H1 (cell line): ENCODE measurements around the gene RASSF5. TPM values are rescaled to one million over a fixed set of nuclear protein-coding genes. Genes with fewer than 3 reads are reported as not detected.

Source experiments
- CTCF ChIA-PET: fragments of 300-600 bp; sonication (Branson Sonifier 250); formaldehyde crosslinking; loops from one replicate; lab custom pipeline; 2021; ENCODE audit not compliant: partially characterized antibody; lab: Charles Lee
- POLR2A ChIA-PET: fragments of 300-600 bp; sonication (Branson Sonifier 250); formaldehyde crosslinking; loops from one replicate; lab custom pipeline; 2021; ENCODE audit warnings: inconsistent platforms; ENCODE audit not compliant: partially characterized antibody; lab: Charles Lee
- DNase-seq, 2 experiments: peaks; one replicate each; pipeline versions ENCODE4 v3.0.0 to v3.0.0-alpha.2; 2010 to 2022; ENCODE audit warnings: low spot score in 2 of 2, low read depth in 1 of 2, mixed read lengths in 1 of 2
- FAIRE-seq: peaks from 2 replicates; lab custom pipeline; 2011; peaks lifted over from hg19 to GRCh38; lab: Jason Lieb, UNC
- H2AFZ ChIP-seq: 2 replicates; pipeline ENCODE4 v1.8.1; 2012; ENCODE audit warnings: low read length, inconsistent platforms
- H2AK5ac ChIP-seq: 2 replicates; pipeline ENCODE4 v1.6.1; 2013; ENCODE audit warnings: low read depth, low read length
- H2BK120ac ChIP-seq: replicated peaks from 2 replicates; pipeline ENCODE3; 2013; ENCODE audit warnings: low read depth, low read length, inconsistent platforms
- H2BK12ac ChIP-seq: 2 replicates; pipeline ENCODE4 v1.6.1; 2013; ENCODE audit warnings: low read depth, low read length
- H2BK15ac ChIP-seq: 2 replicates; pipeline ENCODE4 v1.6.1; 2013; ENCODE audit warnings: low read length
- H2BK20ac ChIP-seq: 2 replicates; pipeline ENCODE4 v1.6.1; 2013; ENCODE audit warnings: low read length
- H2BK5ac ChIP-seq: 2 replicates; pipeline ENCODE4 v1.6.1; 2013; ENCODE audit warnings: low read depth, low read length
- H3K14ac ChIP-seq: 2 replicates; pipeline ENCODE4 v1.6.1; 2013; ENCODE audit warnings: inconsistent platforms; ENCODE audit not compliant: insufficient read length
- H3K18ac ChIP-seq: 2 replicates; pipeline ENCODE4 v1.6.1; 2013; ENCODE audit warnings: low read length; ENCODE audit errors: extremely low read depth
- H3K23ac ChIP-seq: 2 replicates; pipeline ENCODE4 v1.6.1; 2013; ENCODE audit warnings: inconsistent platforms; ENCODE audit not compliant: insufficient read length
- H3K23me2 ChIP-seq: 2 replicates; pipeline ENCODE4 v1.6.1; 2013; ENCODE audit warnings: low read depth, low read length
- H3K27ac ChIP-seq: 2 replicates; pipeline ENCODE4 v1.6.1; 2011; ENCODE audit warnings: low read depth, low read length, inconsistent platforms
- H3K27me3 ChIP-seq, 4 experiments: replicated peaks in 1 of 4; 1 replicate in 1 of 4; 2 replicates in 3 of 4; pipeline versions ENCODE4 v1.6.1 to v1.8.1; 2011 to 2013; ENCODE audit warnings: low read length in 3 of 4, mild to moderate bottlenecking in 3 of 4, inconsistent platforms in 2 of 4, mixed read lengths in 2 of 4, moderate library complexity in 1 of 4; ENCODE audit not compliant: control insufficient read depth in 3 of 4, insufficient read depth in 3 of 4; ENCODE audit errors: extremely low read depth in 1 of 4
- H3K36me3 ChIP-seq, 4 experiments: 2 replicates each; pipeline versions ENCODE4 v1.6.1 to v1.8.1; 2011 to 2013; ENCODE audit warnings: mild to moderate bottlenecking in 4 of 4, low read length in 3 of 4, moderate library complexity in 2 of 4, control low read depth in 1 of 4, inconsistent platforms in 1 of 4; ENCODE audit not compliant: insufficient read depth in 4 of 4, control insufficient read depth in 2 of 4
- H3K4ac ChIP-seq: replicated peaks from 2 replicates; pipeline ENCODE3; 2013; ENCODE audit warnings: low read length, low read depth, mixed read lengths, inconsistent platforms; ENCODE audit not compliant: insufficient read length
- H3K4me1 ChIP-seq, 4 experiments: replicated peaks in 1 of 4; 1 replicate in 1 of 4; 2 replicates in 3 of 4; pipeline versions ENCODE4 v1.6.1 to v1.8.1; 2011 to 2013; ENCODE audit warnings: low read length in 3 of 4, inconsistent platforms in 2 of 4, mixed read lengths in 1 of 4; ENCODE audit not compliant: insufficient read depth in 4 of 4, control insufficient read depth in 3 of 4
- H3K4me2 ChIP-seq, 2 experiments: 2 replicates each; pipeline versions ENCODE4 v1.6.1 to v1.8.1; 2011 to 2013; ENCODE audit warnings: low read depth in 2 of 2, low read length in 2 of 2, control low read depth in 1 of 2, inconsistent platforms in 1 of 2, mild to moderate bottlenecking in 1 of 2; ENCODE audit not compliant: insufficient read depth in 1 of 2
- H3K4me3 ChIP-seq, 4 experiments: fragments of 200-600, 300-600 bp in 1 of 4; sonication (generic), shearing (Covaris generic), sonication (Bioruptor Twin) in 1 of 4; 2 replicates each; pipeline versions ENCODE4 v1.5.1 to v1.8.1; 2011 to 2016; ENCODE audit warnings: low read length in 4 of 4, low read depth in 3 of 4, control low read depth in 2 of 4, inconsistent platforms in 2 of 4, mild to moderate bottlenecking in 2 of 4, mixed read lengths in 1 of 4, moderate library complexity in 1 of 4; ENCODE audit not compliant: insufficient read depth in 2 of 4; ENCODE audit errors: extremely low read depth in 1 of 4
- H3K56ac ChIP-seq: replicated peaks from 2 replicates; pipeline ENCODE3; 2013; ENCODE audit warnings: low read depth, mild to moderate bottlenecking, mixed read lengths, low read length, inconsistent platforms; ENCODE audit not compliant: insufficient read length
- H3K79me1 ChIP-seq: 2 replicates; pipeline ENCODE4 v1.6.1; 2013; ENCODE audit warnings: low read depth, low read length, control low read depth
- H3K79me2 ChIP-seq, 2 experiments: 2 replicates each; pipeline versions ENCODE4 v1.6.1 to v1.8.1; 2012 to 2013; ENCODE audit warnings: low read length in 2 of 2, mild to moderate bottlenecking in 2 of 2, inconsistent platforms in 1 of 2; ENCODE audit not compliant: insufficient read depth in 2 of 2, control insufficient read depth in 1 of 2
- H3K9ac ChIP-seq, 4 experiments: replicated peaks in 1 of 4; 1 replicate in 1 of 4; 2 replicates in 3 of 4; pipeline versions ENCODE4 v1.6.1 to v1.8.1; 2011 to 2013; ENCODE audit warnings: low read depth in 3 of 4, low read length in 3 of 4, control low read depth in 2 of 4, mild to moderate bottlenecking in 2 of 4, moderate library complexity in 2 of 4, inconsistent platforms in 1 of 4; ENCODE audit errors: extremely low read depth in 1 of 4
- H3K9me3 ChIP-seq, 2 experiments: 2 replicates each; pipeline versions ENCODE4 v1.6.1 to v1.8.1; 2012 to 2013; ENCODE audit warnings: mild to moderate bottlenecking in 2 of 2, moderate library complexity in 2 of 2, control low read depth in 1 of 2, inconsistent platforms in 1 of 2, low read depth in 1 of 2, low read length in 1 of 2, mixed read lengths in 1 of 2; ENCODE audit not compliant: insufficient read depth in 2 of 2
- H4K20me1 ChIP-seq, 2 experiments: replicated peaks in 1 of 2; 2 replicates each; pipeline versions ENCODE3 to v1.8.1; 2011 to 2013; ENCODE audit warnings: inconsistent platforms in 2 of 2, low read length in 2 of 2, mild to moderate bottlenecking in 1 of 2; ENCODE audit not compliant: insufficient read depth in 2 of 2, control insufficient read depth in 1 of 2
- H4K5ac ChIP-seq: 2 replicates; pipeline ENCODE4 v1.6.1; 2013; ENCODE audit warnings: low read length, low read depth, mixed read lengths, inconsistent platforms; ENCODE audit not compliant: insufficient read length
- H4K8ac ChIP-seq: 2 replicates; pipeline ENCODE4 v1.8.0; 2013; ENCODE audit warnings: mild to moderate bottlenecking, moderate library complexity, low read length, inconsistent platforms; ENCODE audit not compliant: insufficient read depth; ENCODE audit errors: extremely low read depth
- H4K91ac ChIP-seq: replicated peaks from 2 replicates; pipeline ENCODE3; 2013; ENCODE audit warnings: low read length, mixed read lengths, inconsistent platforms; ENCODE audit not compliant: insufficient read length
- ATF2 ChIP-seq: IDR thresholded peaks from 2 replicates; pipeline ENCODE4 v1.6.1; 2012; ENCODE audit warnings: low read length, inconsistent platforms
- GABPA ChIP-seq: IDR thresholded peaks from 2 replicates; pipeline ENCODE4 v1.6.1; 2011; ENCODE audit warnings: mild to moderate bottlenecking, low read length, moderate library complexity, borderline replicate concordance; ENCODE audit not compliant: insufficient read depth
- RFX5 ChIP-seq: IDR thresholded peaks from 2 replicates; pipeline ENCODE4 v1.6.1; 2011; ENCODE audit warnings: low read depth, low read length, improper control_type of control experiment, borderline replicate concordance
- SUZ12 ChIP-seq: fragments of 200-600 bp; sonication (generic); IDR thresholded peaks from 2 replicates; pipeline ENCODE4 v1.6.1; 2012; ENCODE audit warnings: mild to moderate bottlenecking, inconsistent platforms, low read length, moderate library complexity, mixed read lengths
- WGBS, 2 experiments: shearing (Covaris generic) in 1 of 2; methylation state at CpG; one replicate each; pipeline versions ENCODE4 v1.1.6 to v1.1.7; 2013 to 2015; ENCODE audit warnings: low lambda C conversion rate in 2 of 2, mixed read lengths in 2 of 2, inconsistent platforms in 1 of 2, low coverage in 1 of 2, missing lambda C conversion rate in 1 of 2; ENCODE audit not compliant: insufficient replicate concordance in 2 of 2, insufficient coverage in 1 of 2, insufficient read length in 1 of 2; ENCODE audit errors: extremely low coverage in 1 of 2, missing lambda C conversion rate in 1 of 2; 5-methylcytosine and 5-hydroxymethylcytosine counted together
- polyA plus RNA-seq, 7 experiments: library from polyadenylated mRNA; depleted of rRNA in 3 of 7; stranded (reverse) in 5 of 7; unstranded in 2 of 7; fragments of >200 nt in 5 of 7; fragments of 200-250 nt in 2 of 7; gene quantifications; 1 replicate in 5 of 7; 2 replicates in 1 of 7; 4 replicates in 1 of 7; pipeline versions ENCODE4 v1.2.1 to v1.2.3, GENCODE V29; 2011 to 2013; ENCODE audit warnings: missing spikeins in 2 of 7, mixed read lengths in 2 of 7
- total RNA-seq: library from RNA; stranded (reverse); fragmentation: NEBNext Ultra II Directional; extraction: Animal tissue kit (Norgen Biotek cat#: 25700); gene quantifications from 2 replicates; pipeline ENCODE4 v1.2.1, GENCODE V29; 2021

The RASSF5 gene
- total and polyA plus RNA-seq, 2 of the 8 experiments (the other 6 are each of a cell fraction or from before 2014, with no cell fraction given): 0.82 to 1.8 TPM

DNA sequence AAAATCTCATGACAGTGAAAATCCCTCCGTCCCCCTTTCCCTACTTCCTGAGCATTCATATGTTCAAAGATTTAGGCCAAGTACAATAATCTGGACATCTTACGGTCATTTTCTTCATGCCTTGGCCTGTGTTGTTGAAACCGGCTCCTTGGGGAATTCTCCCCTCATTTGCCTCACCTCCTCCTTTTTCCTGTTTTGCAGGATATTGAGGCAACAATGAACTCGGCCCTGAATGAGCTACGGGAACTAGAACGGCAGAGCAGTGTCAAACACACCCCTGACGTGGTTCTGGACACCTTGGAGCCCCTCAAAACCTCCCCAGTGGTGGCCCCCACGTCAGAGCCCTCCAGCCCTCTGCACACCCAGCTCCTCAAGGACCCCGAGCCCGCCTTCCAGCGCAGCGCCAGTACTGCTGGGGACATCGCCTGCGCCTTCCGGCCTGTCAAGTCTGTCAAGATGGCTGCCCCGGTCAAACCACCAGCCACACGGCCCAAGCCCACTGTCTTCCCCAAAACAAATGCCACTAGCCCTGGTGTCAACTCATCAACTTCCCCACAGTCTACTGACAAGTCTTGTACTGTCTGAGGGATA lies 46.4 kb upstream of the RASSF5 start:
- Histone ChIP-seq H2BK20ac (no peak overlapping the region), H3K4me2 (no peak overlapping the region), H4K8ac (no peak overlapping the region), H4K5ac (no peak overlapping the region), H3K27me3 (no peaks in the 10 kb centered on the region), H3K23ac (no peak overlapping the region), H2BK5ac (no peak overlapping the region), H3K27ac (no peak overlapping the region), H3K4ac (no peak overlapping the region), H2BK15ac (no peak overlapping the region), H3K14ac (no peak overlapping the region), H3K9ac (no peak overlapping the region), H2AFZ (no peak overlapping the region), H3K18ac (no peak overlapping the region), H3K36me3 (peaks cover 0 to 3% (median 0%) of the 10 kb centered on the region in 4 experiments; a peak in 2 of 8 replicates), H2BK12ac (no peak overlapping the region), H3K4me3 (no peak overlapping the region), H4K20me1 (peaks cover 0 to 1% of the 10 kb centered on the region in 2 experiments), H3K79me2 (no peaks in the 10 kb centered on the region), H3K4me1 (no peaks in the 10 kb centered on the region), H3K79me1 (no peaks in the 10 kb centered on the region; the same call in 1 of the 2 replicates), H3K56ac (no peak overlapping the region), H3K23me2 (no peaks in the 10 kb centered on the region; the same call in 1 of the 2 replicates), H2BK120ac (no peak overlapping the region), H4K91ac (no peak overlapping the region), H2AK5ac (no peak overlapping the region), H3K9me3 (no peaks in the 10 kb centered on the region)
- DNase-seq (no peak), FAIRE-seq (no peak)
- ChIA-PET CTCF (interaction anchor here (1.0 to 6.6 kb wide), 10 partner anchors 8 to 170 kb away, joined by 3 to 76 read pairs (median 6); partner anchors contain the start of gene IKBKE), POLR2A (interaction anchor here (1.8 kb wide), 1 partner anchor 9 kb away, joined by 7 read pairs; the partner anchor contains the start of gene IKBKE)
- 92% methylated on average over 17 of the region's 17 CpGs; no CpG with 5 or more reads in 1 of the 2 experiments for WGBS, 2 experiments
- TF ChIP-seq RFX5: no peak
- no peak for TF ChIP-seq GABPA
- no peak for TF ChIP-seq ATF2
- TF ChIP-seq SUZ12: no peak
